HG02588 (cell line): ENCODE data around the gene RCBTB2.
"Not testable (repeated sequence)": the region's sequence is repeated elsewhere in the genome, so short reads cannot be mapped to it uniquely, and the experiment has no call there.

Experiments used
- ATAC-seq: cut with Tn5 transposase; IDR thresholded peaks from one replicate; pipeline ENCODE4 v1.9.1; 2021; ENCODE audit warnings: mild to moderate bottlenecking, moderate library complexity; ENCODE audit not compliant: unreplicated experiment

The RCBTB2 gene

DNA sequence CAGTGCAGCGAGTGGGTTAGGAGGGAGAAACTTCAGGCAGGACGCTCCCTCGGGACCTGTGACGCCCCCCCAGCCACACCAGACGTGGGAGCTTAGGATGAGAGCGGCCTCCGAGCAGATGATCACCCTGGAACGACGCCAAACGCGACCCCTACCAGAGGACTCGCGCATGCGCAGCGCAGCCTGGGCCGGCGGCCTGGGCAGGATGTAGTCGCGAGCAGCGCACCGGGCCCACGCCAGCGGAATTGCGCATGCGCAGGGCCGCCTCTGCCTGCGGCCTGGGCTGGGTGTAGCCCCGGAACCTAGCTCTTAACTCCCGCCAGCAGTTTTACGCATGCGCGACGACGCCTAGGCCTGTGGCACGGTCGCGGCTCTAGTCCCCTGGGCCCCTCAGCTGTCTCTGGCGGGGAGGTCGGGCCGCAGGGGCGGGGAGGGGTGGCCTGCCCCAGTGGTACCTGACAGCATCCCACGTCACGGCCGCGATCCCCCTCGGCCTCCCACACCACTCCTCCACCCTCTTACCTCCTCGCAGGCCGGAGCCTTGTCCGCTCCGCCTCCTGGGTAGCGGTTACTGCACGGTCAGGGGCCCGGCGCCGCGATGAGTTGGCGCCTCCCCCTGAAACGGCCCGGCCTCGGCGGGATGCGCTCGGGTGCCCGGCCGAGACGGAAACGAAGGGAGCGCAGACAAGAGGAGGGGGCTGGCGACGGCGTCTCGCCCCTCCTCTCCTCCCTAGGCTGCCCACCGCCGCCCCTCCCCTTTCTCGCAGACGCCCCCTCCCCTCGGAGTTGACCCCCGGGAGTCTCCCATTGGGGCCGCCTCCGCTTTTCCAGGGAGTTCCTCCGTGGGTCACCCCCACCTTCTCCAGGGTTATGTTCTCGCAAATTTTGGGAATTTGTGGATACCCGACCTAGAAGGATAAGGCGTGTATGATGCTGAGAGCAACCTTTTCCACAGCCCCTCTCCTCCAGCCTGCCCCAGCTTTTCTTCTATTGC, at the start of gene RCBTB2:
TSS of gene RCBTB2 (minus strand) at position 575 of the 994 bp plus-strand sequence. CDS start 11,141 bp downstream, outside the sequence.
- peak; percentile 78 for ATAC-seq

DNA sequence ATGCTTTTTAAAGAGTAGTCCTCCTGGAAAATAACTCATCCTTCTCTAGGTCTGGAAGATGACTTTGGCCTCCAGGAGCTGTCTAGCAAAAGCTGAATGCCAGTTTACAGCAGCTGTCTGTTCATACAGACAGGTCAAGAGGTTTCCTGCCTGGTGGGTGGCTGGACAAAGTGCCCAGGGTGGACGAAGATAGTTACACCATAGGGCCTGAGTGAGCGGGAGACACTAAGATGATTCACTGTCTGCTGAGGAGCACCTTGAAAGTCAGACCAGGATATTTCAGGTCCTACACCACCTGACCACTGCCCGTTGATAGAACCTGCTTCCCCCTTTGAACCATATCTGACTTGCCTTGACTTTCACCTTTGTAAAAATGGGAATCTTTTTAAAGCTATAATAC, 49.2 kb upstream of the RCBTB2 start:
- ATAC-seq, result no peak

DNA sequence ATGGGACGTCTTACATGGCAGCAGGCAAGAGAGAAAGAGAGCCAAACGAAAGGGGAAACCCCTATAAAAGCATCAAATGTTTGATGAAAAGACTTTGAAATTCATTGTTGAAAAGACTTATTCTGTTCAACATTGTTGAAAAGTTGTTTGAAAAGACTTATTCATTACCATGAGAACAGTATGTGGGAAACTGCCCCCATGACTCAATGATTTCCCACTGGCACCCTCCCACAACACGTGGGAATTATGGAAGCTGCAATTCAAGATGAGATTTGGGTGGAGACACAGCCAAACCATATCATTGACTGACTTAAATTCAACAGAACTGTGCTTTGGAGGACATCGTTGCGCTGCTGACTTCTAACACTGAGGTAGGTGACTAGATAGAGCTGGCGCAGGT, 48.0 kb upstream of the RCBTB2 start:
- ATAC-seq, result no peak

DNA sequence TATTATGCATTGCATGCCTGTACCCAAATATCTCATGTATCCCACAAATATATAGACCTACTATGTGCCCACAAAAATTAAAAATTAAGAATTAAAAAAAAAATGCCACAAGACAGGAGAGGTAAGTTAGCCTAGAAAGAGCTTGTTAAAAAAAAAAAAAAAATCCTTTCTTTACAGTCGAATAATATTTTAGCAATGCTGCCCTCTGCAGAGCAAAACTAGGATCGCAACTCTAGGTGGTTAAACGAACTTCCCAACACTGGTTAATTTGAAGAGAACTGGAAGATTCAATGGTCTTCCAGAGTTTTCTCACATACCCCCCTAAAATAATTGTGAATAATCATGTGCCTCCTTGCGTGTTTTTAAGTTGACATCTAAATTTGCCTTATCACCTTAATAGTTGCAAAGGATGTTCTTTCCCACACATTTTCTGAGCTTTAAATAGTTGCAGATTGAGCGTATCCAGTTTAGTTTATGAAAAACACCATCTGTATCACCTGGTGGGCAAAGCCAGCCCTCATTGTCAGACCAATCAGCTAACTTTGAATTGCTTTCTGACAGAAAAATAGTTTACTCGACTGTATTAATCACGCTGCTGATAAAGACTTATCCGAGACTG, 47.4 kb upstream of the RCBTB2 start:
- no peak for ATAC-seq

DNA sequence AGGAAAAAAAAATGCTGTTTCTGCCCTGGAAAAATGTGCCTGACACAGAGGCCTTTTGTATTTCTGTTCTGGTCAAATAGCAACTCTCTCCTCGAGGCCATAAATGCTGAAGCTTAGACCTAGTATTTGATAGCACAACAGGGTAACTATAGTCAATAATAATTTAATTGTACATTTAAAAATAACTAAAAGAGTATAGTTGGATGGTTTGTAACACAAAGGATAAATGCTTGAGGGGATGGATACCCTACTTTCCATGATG, 47.0 kb upstream of the RCBTB2 start:
- not testable (repeated sequence) for ATAC-seq

DNA sequence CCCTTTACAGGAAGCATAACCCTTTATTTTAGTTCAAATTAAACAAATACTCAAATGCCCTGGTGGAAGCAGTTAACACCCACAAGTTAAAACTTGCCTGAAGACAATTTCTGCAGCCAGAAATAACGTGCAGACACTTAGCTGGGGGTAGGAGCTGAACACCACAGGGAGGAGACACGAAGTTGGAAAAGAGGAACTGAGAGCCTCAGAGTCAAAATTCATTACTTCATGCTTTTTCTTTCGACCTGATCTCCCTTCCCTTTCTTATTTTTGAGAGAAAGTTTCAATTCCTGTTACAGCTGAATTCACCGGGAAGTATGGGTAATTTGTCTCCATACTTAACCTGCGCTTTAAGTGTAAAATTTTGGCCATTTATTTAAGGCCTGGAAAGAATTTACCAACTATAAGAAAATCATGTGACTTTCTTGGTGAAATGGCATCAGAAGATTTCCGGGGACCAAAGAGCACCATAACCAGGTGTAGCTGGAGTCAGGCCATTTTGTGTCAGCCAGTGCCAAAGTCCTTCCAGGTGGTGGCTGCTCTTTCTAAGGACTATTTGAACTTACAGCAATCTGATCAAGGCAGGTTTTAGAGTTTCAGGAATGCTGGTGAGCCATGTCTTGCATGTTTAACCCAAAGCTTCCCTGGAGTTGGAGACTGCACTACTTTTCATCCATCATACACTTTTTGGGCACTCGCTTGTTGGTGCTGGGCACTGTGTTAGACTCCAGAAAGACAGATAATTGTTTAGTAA, 46.5 kb upstream of the RCBTB2 start:
- peak; percentile 71 for ATAC-seq

DNA sequence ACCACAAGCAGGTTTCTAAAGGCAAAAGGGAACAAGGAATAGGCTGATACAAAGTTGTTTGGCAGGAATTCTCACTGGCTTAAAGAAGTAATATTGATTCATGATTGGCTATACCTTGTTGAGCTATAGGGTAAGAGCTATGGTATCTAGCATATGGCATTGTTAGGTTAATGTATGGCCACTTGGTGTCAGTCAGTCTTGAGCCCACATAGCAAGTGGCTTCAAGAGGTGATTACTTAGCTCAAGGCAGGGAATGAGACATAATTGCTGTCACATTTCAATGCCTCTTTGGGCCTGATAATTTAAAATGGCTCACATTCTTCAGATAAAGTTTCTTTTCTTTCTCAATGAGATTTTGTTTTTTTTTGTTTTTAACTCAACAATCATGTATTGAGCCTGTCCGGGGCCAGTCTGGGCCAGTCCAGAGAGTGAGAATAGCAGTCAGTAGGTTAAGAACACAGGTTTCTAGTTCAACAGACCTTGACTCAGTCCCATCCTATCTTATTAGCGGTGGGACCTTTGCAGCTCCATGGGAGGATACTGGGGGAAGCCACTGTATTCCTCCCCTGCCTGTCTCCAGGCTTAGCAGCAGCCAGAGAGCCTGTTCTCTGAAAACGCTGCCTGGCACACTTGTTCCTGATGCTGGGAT, 45.8 kb upstream of the RCBTB2 start:
- peak; percentile 55 for ATAC-seq

DNA sequence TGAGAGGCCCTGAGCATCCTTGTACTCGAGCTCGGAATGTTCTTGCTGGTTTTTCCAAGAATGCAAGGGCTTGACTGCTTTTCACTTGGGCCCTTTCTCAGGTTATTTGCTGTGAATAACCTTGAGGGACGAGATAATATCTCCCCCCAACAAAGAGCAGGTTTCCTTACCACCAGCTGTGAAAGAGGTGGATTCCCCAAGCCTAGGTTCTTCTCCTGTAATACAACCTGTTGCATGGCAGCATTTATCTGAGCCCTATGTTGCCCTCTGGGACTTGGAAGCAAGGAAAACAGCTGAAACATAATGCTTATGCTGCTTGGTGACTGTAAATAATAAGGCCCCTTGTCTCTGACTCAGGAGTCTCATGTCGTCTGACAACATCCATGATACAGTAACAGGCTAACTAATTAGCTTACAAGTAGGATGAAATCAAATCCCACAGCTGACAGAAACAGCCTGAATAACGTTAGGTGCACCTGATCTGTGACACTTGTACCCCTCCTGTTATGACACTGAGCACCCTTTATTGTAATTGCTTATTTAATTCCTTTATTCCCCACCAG, 43.6 kb upstream of the RCBTB2 start:
- no peak for ATAC-seq

DNA sequence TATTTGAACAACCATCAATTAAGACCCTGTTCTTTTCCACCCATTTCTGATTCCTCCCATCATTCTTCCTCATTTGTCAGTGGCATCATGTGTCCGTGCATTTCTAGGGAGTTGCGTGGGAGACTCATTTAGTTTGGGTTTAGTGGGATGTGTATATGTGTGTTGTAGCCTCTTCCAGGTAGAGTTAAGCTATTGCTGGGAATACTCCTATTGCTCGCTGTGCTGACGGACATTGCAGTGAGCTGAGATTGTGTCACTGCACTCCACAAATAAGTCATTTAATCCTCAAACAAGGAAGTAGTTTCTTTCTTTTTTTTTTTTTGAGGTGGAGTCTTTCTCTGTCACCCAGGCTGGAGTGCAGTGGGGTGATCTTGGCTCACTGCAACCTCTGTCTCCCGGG, 42.2 kb upstream of the RCBTB2 start:
- ATAC-seq, result no peak

DNA sequence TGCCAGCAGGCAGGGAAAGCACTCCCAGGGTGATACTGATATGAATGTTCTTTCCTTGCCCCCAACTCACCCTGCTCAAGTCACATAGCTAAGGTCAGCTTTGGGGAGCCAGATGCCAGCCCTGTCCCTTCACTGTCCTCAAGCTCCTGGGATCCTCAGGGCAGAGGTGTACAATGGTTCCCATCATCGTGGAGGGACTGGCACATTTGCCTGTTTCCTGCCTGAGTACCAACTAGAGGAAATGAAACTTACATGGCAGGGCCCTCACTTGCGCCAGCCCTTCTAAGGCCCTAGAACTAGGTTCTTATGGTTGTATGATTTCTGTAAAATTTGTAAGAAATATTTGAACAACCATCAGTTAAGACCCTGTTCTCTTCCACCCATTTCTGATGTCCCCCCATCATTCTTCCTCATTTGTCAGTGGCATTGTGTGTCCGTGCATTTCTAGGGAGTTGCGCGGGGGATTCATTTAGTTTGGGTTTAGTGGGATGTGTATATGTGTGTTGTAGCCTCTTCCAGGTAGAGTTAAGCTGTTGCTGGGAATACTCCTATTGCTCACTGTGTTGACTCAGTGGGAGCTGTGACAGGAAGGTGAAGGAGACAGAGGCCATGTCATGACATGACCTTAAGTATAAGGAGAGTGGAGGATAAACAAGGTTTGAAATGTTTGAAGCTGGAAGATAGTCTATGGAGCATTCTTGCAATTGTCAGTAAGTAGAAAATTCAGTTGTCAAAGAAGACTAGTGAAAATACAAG, 41.3 kb upstream of the RCBTB2 start:
- no peak for ATAC-seq

DNA sequence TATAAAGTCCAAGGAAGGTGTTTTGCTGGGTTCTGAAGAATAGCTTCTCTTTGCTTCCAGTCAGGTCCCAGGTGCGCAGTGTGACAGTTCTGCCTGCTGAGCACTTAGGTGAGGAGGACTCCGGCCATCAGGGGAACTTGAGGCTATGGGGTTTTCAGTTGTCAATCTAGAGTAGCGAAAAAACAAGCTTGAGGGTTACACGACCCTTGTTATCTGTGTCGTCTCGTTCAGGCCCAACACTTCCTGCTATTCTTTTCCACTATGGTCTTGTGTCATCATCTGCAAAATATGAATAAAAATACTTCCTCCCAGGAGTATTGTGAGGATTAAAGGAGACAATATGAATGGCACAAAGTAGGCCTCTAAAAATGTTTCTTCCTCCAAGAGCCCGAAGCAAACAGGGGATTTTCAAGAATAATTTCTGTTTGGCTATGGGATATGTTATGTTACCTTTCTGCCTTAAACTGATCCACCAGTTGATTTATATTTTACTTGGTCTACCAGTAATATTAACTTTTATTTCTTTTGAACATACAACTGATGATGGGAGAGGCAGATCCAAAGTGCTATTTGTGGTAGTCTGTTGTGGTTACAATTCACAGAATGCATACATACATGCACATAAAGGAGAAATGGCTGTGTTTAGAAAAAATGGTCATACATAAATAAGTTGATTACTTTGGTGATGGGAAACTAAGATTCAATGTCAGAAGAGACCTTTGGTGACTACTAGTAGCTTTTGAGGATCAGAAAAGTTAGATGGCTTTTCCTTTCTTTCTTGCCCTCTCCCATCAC, 40.5 kb upstream of the RCBTB2 start:
- ATAC-seq, result no peak

DNA sequence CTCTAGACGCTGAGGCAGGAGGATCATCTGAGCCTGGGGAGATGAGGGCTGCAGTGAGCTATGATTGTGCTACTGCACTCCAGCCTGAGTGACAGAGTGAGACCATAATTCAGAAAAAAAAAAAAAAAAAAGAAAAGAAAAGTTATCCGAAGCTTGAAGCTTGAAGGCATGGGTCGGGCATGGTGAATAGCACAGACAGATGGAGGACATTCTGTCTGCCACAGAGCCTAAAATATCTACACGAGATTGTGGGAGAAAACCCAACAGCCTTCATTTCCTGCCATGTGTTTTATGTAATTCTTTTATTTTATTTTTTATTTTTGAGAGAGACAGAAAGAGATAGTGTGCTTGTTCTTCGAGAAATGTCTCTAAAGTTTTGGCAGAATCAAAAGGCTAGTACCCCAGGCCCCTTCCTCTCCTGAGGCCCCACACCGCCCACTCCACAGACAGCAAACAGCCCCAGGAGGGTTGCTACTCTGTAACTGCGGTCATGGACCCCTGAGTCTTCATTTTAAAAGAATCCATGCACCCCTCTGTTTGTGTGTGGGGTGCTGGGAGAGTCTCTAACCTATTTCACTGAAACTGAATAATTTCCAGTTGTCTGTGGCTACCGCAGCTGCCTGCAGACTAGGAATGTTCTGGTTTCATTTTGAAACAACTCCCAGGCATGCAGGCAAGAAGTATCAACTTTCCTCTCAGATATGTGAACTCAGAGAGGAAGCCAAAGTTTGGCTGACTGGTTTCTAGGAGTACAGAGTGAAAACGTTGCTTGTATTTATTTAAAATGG, 38.4 kb upstream of the RCBTB2 start:
- ATAC-seq, result no peak

DNA sequence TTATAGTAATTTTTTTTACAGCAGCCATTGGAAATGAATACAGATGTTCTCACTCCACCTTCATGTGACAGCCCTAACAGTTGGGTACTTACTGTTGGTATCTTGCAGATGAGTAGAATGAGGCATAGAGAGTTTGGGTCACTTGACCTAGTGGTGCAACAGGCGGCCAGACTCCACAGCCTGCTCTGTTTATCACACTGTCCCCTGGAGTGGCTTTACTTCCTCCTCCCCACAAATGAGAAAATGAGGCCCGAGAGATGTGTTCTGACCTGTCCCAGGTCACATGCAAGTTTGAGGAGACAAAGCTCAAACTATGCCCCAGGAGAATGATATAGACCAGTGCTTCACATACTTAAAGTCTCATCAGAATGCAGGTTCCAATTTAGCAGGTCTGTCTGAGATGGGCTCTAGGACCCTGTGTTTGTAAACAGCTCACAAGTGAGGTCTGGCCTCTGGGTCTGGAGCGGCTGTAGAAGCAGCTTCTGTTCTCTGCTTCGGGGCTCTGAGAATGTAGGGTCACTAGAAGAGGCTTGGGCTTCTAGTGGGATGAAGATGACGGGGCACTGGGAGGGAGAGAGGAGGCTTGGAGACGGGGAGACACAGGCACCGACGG, 37.4 kb upstream of the RCBTB2 start:
- no peak for ATAC-seq

DNA sequence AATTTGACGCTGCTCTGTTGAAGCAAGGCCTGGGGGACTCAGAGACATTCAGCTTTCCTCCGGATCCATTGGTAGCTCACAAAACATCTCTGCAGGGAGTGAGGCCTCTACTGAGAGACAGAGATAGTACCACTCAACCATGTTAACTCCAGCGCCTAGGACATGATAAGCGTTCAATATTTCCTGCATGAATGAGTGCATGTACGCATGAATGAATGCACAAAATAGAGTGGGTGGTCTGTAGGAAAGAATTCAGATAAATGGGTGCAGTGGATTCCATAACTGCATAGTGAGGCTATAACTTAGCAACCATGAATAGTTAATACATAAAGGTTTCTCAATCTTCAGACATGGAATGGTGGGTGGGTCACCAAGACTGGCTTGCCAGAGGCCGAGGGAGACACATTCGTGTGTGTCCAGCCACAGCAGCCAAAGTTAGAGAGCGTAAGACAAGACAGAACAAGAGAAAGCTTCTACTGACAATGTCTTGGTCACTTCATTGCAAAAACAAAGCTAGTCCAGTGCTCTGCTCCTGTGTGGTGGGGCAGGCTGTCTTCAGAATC, 36.3 kb upstream of the RCBTB2 start:
- ATAC-seq, result no peak

DNA sequence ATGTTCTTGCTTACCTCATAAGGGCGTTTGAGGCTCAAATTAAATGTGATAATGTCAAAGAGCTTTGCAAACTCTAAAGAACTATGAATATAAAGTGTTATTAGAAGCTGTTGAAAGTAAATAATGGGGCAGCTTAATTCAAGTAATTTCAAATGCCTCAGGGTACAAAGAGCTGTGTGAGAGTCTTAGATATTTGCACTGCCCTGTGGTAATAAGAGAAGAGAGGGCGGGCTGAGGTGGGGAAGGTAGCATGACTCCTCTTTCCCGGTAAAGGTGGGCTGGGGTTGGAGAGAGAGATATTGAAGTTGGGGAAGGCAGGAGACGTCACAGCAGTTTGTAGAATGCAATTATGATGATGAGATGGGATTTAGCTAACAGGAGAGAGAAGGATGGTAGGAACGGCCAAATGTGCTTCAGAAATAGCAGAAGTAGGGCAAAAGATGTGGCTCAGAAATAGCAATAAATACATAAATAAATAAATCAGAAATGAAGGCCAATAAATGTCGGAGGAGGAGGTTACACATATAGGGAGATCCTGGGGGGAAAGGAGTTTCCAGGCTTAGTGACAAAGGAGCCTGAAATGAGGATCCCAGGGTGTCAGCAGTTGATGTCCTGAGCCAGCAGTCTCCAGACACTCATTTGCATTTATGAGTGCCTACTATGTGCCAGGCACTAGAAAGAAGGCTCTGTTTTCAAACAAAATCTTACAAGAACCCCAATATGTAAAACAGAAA, 35.7 kb upstream of the RCBTB2 start:
- ATAC-seq, result no peak

DNA sequence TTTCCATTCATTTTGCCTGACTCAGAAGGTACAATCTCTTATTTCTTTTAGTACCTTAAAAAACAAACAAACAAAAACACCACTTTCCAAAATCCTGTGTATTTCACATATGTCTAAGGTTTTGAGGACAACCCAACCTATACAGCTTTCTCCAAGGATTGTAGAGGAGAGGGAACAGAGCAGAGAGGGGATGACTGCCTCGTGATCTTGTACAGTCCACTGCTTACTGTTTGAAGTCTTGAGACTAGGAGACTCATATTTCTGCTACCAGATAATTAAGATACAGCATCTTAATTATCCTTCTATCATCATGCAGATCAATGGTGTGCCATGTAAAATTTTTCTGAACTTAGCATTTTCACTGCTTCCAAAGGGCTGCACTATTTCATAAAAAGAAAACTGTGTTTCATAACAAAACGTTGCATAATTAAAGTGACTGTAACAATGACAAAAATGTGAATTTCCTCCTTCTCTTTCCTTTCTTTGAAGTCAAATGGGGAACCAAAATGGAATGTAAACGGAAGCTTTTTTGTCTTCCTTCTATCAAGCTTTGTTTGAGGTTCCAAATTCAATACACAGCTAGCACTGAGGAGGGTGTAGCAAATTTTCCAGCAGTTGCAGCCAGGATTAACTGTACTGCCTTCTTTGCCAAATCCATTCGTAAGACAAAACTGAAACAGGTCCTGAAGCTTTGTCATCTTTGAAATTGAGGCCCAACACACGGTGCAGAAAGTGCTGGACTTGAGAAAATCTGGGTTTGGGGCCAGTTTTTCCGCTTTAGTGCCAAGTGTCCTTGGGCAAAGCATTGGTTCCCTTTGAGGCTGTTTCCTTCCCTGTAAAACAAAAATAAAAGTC, 34.9 kb upstream of the RCBTB2 start:
- no peak for ATAC-seq
